Osteoblast (primary cell): ENCODE results near the gene NR1I3. TPM values are rescaled to one million over a fixed set of nuclear protein-coding genes. Genes with fewer than 3 reads are reported as not detected.
A peak's percentile ranks its signal among the peaks of the same experiment; 100 is the strongest.

ENCODE experiments used
- DNase-seq: peaks from one replicate; pipeline ENCODE4 v3.0.0; 2011; ENCODE audit warnings: low spot score, mixed read lengths; ENCODE audit not compliant: insufficient read length; ENCODE audit errors: missing footprints
- H2AFZ ChIP-seq: 2 replicates; pipeline ENCODE4 v1.6.0; 2011; ENCODE audit warnings: mild to moderate bottlenecking, low read length
- H3K27ac ChIP-seq: 2 replicates; pipeline ENCODE4 v1.5.1; 2011; ENCODE audit warnings: mild to moderate bottlenecking, low read depth, low read length, moderate library complexity
- H3K27me3 ChIP-seq: 2 replicates; pipeline ENCODE4 v1.6.0; 2012; ENCODE audit warnings: mild to moderate bottlenecking, control low read depth, inconsistent platforms, low read length, moderate library complexity; ENCODE audit not compliant: insufficient read depth
- H3K36me3 ChIP-seq: 2 replicates; pipeline ENCODE4 v1.5.1; 2011; ENCODE audit warnings: mild to moderate bottlenecking, low read length, control low read depth, moderate library complexity; ENCODE audit not compliant: insufficient read depth
- H3K4me1 ChIP-seq: 2 replicates; pipeline ENCODE4 v1.5.1; 2011; ENCODE audit warnings: mild to moderate bottlenecking, low read length, control low read depth, moderate library complexity; ENCODE audit not compliant: insufficient read depth
- H3K4me2 ChIP-seq: 2 replicates; pipeline ENCODE4 v1.6.0; 2011; ENCODE audit warnings: mild to moderate bottlenecking, low read length; ENCODE audit not compliant: insufficient read depth
- H3K4me3 ChIP-seq: fragments of 200-600 bp; sonication (generic); 3 replicates; pipeline ENCODE4 v1.5.1; 2012; ENCODE audit warnings: mild to moderate bottlenecking, low read length, inconsistent platforms; ENCODE audit not compliant: insufficient read depth
- H3K79me2 ChIP-seq: 2 replicates; pipeline ENCODE4 v1.6.0; 2012; ENCODE audit warnings: mild to moderate bottlenecking, low read length, control low read depth, inconsistent platforms; ENCODE audit not compliant: insufficient read depth
- H3K9me3 ChIP-seq: 2 replicates; pipeline ENCODE4 v1.5.1; 2011; ENCODE audit warnings: low read depth, low read length, control low read depth
- H4K20me1 ChIP-seq: 2 replicates; pipeline ENCODE4 v1.6.0; 2012; ENCODE audit warnings: mild to moderate bottlenecking, low read length, control low read depth; ENCODE audit not compliant: insufficient read depth
- total RNA-seq: library from RNA; depleted of rRNA; stranded (reverse); fragments of >200 nt; gene quantifications from 2 replicates; pipeline ENCODE4 v1.2.3, GENCODE V29; 2012
- TF ChIP-seq, protein P1 (sequence below): IDR thresholded peaks from 2 replicates; pipeline ENCODE4 v1.5.1; 2011; ENCODE audit warnings: mild to moderate bottlenecking, low read depth, low read length, moderate library complexity; ENCODE audit errors: extremely low read depth

Gene NR1I3
- total RNA-seq, 1 donor: not detected

DNA sequence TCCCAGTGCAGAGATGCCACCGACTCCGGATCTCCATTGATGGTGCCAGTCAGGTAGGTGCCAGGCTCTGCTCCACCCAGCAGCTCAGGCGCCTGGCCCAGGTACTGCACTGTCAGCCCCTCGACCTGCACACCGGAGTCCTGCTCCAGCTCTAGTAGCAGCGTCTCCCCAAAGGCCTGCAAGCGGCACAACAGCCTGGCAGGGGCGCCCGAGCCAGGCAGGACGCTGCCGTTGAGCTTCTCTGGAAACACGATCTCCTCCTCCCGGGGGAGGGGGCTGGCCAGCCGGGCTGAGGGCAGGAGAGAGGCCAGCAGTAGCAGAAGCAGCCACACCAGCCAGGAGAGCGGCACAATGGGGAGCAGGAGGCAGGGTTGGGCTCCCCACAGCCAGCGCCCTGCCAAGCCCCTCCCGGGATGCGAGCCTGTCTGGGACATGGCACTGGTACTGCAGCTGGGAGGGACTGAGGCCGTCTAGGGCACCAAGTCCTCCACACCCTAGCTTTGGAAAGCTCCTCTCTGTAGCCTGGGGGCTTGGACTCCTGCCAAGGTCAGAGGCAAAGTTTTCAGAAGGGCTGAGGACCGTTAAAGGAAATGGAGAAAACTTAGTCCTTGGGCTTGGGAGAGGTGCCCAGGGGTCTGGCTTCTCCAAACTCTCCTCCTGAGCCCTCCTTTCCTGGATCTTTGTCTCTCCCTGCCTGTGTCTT is 39.7 kb downstream of the NR1I3 start:
- no peaks in the 10 kb centered on the region for H4K20me1 ChIP-seq
- TF ChIP-seq, protein P1, sequence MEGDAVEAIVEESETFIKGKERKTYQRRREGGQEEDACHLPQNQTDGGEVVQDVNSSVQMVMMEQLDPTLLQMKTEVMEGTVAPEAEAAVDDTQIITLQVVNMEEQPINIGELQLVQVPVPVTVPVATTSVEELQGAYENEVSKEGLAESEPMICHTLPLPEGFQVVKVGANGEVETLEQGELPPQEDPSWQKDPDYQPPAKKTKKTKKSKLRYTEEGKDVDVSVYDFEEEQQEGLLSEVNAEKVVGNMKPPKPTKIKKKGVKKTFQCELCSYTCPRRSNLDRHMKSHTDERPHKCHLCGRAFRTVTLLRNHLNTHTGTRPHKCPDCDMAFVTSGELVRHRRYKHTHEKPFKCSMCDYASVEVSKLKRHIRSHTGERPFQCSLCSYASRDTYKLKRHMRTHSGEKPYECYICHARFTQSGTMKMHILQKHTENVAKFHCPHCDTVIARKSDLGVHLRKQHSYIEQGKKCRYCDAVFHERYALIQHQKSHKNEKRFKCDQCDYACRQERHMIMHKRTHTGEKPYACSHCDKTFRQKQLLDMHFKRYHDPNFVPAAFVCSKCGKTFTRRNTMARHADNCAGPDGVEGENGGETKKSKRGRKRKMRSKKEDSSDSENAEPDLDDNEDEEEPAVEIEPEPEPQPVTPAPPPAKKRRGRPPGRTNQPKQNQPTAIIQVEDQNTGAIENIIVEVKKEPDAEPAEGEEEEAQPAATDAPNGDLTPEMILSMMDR: no peak
- DNase-seq: peak; percentile 76
- H3K4me1 ChIP-seq: peaks cover 56% of the 10 kb centered on the region
- H3K9me3 ChIP-seq: no peaks in the 10 kb centered on the region
- H3K79me2 ChIP-seq: peaks cover 23% of the 10 kb centered on the region
- peak overlapping the region; percentile 66 for H3K4me3 ChIP-seq
- peak overlapping the region; percentile 91 for H3K27ac ChIP-seq
- peak overlapping the region; percentile 88 for H2AFZ ChIP-seq
- peak overlapping the region; percentile 72 for H3K4me2 ChIP-seq
- no peaks in the 10 kb centered on the region for H3K36me3 ChIP-seq
- H3K27me3 ChIP-seq: no peaks in the 10 kb centered on the region

DNA sequence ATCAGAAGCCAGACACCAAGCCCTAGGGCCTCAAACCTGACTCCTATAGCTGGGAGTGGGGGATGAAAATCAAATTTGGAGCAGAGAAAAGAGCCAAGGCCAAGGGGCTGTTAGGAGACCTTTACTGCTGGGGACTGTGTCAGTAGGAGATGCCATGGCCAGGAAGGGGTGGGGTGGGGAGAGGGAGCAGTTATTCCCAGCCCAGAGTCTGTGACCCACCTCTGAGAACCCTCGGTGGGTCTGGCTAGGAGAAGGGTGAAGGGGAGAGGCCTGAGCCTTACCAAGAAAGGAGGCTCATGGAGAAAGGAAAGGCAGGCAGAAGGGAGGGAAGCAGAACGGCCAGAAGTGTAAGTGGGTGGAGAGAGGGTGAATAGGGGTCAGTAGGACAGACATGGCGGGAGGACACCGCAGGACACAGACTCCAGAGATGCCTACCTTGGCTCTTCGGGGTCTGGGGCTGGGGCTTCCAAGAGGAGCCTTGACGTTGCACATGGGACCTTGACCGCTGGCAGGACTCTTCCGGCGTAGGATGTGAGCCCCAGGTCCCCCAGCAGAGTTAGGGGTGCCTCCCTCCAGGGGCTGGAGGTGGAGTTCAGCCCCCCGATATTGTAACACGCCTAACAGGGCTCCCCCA is 40.3 kb downstream of the NR1I3 start:
- Histone ChIP-seq H3K4me2 (peak overlapping the region; percentile 72), H3K79me2 (peaks cover 17% of the 10 kb centered on the region), H4K20me1 (no peaks in the 10 kb centered on the region), H3K36me3 (no peaks in the 10 kb centered on the region), H3K9me3 (no peaks in the 10 kb centered on the region), H3K27ac (peak overlapping the region; percentile 91), H3K27me3 (no peaks in the 10 kb centered on the region), H2AFZ (peak overlapping the region; percentile 88), H3K4me1 (peaks cover 51% of the 10 kb centered on the region), H3K4me3 (peak overlapping the region; percentile 66)
- DNase-seq: no peak
- TF ChIP-seq, protein P1: no peak

DNA sequence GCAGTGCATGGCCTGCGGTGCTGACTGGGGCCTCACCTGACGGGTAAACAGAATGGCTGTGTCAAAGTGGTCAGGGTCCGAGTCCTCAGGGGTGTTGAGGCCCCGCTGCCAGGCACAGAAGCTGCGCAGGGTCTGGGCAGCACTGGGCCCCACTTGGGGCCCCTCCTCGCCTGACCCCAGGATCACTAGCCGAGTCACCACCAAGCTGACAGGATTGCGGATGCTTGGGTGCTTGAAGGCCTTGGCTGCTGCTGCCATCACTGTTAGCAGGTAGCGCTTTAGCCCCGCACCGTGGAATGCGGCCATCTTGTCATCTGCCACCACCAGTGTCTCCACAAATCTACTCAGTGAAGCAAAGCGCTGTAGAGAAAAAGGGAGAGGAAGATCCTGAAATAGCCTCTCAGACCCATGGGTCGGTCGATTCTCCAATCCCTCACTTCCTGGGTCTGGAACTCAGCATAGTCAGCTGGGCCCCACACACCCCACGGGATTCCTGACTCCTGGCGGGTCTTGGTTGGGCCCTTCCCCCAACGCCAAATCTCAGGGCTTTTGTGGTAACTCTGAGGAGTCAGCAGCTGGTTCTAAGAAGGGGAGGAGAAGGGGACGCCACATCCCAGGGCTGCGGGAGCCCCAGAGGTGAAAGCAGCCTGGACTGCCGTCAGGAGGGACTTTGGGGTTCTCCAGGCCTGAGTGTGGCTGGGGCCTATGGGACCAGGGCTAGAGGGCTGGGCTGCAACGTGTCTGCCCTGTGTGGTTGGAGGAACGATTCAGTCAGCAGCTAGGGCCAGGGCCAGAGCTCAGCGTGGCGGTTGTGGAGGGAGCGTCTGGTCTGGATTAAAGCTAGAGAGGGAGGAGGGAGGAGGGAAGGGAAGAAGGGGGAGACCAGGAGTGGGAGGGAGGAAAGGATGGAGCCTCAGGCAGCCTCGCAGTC is 41.2 kb downstream of the NR1I3 start:
- H3K36me3 ChIP-seq: peaks cover 7% of the 10 kb centered on the region
- H3K9me3 ChIP-seq: no peaks in the 10 kb centered on the region
- H3K4me3 ChIP-seq: peak overlapping the region; percentile 66
- DNase-seq: peak; percentile 92
- H4K20me1 ChIP-seq: no peaks in the 10 kb centered on the region
- peak overlapping the region; percentile 88 for H2AFZ ChIP-seq
- TF ChIP-seq, protein P1: no peak
- H3K27me3 ChIP-seq: no peaks in the 10 kb centered on the region
- peak overlapping the region; percentile 72 for H3K4me2 ChIP-seq
- peaks cover 11% of the 10 kb centered on the region for H3K79me2 ChIP-seq
- peak overlapping the region; percentile 91 for H3K27ac ChIP-seq
- H3K4me1 ChIP-seq: peaks cover 49% of the 10 kb centered on the region
